ENCODE data around the gene GCSAM.

The GCSAM gene

DNA sequence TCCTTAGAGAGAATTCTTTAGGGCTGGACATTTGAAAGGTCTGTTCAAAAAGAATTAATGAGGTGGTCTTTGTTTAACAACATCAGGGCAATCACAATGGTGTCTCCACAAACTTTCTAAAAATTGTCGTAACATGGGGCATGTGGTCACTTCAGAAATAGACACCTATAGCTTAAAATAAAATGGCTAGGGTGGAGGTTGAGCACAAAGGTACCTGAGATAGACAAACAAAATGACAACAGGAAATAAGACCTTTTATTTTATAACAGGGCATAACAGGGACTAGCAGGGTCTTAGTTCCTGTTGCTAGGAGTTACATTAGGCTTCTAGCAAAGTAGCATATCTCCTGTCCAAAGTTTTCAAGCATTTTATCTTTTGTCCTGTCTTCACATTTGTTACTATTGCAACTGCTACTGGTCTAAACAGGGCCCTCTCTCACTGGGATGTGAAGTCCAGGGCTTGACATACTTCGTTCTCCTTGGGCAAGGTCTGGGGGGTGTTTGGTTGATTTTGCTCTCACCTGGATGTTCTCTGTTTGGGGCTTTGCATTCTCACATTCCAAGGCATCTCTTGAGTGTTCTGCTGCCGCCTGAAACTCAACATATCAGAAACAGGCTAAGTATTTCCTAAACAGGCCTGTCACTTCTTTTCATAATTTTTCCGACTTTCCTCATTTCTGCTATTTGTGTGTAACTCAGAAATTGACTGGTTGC, 3.0 kb downstream of the GCSAM start:
- DNase-seq (ENCODE audit: low spot score) = no peak

DNA sequence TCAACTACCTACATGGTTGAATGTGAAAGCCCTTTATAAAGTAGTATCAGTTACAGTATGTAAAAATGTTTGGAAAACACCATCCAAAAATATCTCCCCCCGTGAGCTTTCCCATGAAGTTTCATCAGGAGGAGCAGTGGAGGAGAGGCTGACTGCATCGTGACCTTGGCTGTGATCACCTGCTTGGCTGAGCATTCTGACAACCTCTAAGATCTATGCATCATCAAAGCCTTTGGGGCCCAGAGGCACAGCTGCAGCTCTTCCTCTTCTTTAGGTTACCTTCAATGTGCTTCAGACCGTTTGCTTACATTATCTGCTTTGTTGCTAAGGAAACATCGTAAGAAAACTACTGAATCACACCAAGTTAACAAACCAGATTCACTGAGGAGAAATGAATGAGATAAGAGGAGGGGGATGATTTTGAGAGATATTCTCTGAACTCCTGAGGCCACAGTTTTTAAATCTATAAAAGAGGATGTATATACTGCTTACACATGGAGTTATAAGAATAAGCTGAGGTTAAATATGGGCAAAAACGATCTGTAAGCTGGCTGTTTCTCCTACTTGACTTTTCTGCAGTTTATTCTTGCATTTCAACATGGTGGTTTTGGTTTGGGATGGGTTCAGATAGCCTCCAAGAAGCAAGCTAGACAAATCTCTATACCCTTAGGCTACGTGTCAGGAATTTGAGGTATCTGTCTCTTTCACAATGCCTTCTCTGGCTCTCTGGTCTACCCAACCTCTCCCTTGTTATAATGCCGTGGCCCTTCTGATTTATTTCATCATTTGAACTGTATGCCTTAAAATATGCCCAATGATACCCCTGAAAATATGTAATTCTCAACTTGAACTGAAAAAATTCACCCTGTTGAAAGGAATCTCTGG, 4.0 kb downstream of the GCSAM start:
- DNase-seq (ENCODE audit: low spot score) = no peak

DNA sequence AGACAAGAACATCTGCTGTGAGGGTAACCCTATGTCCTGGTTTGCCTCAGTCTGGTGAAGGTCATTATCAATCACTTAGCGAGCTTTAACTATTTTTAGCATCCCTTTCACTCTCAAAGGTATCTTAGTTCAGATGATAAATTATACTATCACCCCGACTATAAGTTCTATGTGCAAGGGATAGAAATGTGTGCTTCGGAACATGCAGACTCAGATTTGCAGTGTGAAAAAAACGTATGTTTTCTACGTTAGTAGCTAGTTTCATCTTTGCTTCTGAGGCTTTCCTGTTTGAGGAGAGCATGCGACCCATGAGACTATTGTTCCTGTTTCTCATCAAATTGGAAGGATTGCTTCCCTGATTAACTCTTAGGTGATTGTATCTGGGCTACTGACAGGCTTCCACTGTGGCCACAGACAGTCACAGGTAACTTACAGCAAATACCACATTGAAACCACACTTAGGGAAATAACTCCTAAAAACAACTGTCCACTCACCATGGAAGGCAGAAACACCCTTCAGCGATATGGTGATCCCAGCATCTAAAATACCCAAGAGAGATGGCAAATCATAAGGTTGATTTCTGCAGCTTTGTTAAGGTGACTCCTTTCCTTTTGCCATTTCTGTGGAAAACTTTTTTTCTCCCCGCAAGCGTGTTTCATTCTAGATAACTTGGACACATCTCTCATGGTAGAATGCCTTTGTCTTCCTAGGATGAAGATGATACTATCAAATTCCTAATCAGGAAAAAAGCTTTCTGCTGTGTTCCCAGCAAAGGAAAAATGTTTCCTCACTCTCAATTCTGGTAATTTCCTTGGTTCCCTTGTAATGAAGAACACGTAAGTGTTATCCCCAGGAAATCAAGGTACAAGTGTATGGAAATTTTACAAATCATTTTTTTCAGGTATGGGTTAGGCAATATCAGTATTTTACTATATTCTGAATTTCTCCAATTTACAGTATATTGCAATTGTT, 5.2 kb downstream of the GCSAM start:
- peak; percentile 56 for DNase-seq (ENCODE audit: low spot score)

DNA sequence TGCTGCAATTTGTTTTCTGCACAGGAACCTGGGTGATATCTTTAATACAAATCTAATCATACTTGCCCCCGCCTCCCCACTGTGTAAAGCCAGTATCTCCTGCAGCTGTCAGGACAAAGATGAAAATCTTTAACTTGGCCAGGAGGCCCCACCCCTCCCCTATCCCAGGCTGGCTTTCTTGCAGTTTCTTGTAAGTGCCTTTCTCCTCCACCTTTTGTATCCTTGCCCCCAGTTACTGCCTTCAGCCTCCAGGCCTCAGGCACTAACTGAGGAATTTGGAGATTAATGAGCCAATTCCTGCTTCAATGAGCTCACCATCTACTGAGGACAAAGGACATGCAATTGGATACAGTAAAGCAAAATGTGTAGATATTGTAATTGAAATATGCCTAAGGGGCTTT, 6.5 kb downstream of the GCSAM start:
- no peak for DNase-seq (ENCODE audit: low spot score)

DNA sequence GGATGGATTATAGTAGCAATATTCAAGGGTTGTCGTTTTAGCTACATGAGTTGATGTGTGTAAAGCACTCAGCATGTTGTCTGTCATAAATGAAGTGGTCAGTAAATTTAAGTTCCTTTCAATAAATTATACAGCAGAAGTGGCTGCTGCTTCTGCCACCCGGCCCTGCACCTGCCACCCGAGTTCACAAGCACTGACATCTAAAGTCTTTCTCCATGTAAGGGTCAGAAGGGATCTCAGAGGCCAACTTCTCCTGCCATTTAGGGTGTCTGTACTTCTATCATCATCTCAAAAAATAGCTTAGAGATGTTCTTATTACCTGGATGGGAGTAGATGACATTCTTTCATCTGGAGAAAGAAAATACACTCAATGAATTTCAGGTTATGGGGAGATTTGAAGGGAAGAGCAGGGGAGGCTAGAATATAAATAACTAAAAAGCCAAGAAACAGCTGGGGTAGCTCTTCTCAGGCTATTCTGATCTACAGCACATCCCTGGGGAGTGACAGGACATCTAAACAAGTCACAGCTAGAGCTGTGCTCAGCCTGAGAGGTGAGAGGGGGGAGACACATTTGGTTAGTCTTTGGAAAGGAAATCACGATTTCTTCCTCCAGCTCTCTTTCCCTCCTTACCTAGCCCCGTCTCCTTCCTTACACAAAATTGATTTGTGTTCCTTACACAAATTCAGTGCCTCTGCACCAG, 8.0 kb downstream of the GCSAM start:
- no peak for DNase-seq (ENCODE audit: low spot score)

DNA sequence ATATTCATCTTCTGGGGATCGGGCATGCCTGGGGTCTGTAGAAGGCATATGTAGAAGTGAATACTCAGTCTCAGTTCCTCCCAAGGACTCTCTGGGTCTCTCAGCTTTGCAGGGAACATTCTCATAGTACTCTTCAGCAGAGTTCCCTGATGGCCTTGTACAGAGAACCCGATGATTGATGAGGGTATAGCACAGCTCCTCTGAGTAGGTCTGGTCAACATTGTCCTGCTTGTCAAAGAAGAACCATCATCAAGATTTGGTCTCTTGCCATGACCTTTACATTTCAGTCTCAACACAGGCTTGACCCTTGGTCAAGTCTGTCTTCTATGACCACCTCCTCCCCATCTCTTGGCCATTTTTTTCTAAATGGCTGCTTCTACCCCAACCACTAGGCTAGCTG, 9.5 kb downstream of the GCSAM start:
- DNase-seq (ENCODE audit: low spot score) = no peak

DNA sequence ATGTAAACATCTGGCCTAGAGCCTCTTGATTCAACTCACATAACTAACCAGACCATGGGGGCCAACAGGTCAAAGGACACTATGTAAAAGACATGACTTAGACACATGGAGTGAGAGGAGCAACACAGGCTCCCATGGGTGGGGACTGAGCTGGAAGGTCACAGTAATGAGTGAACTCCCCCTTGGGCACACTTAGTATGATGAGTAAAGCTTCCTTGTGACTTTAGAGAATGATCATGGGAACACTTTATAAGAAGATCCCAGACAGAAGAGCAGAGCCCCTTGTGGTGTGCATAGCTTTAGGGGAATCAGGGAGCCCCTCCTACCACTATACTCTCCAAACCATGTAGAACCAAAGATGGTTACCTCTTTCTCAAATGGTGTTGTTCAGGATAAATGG, 10.2 kb downstream of the GCSAM start:
- no peak for DNase-seq (ENCODE audit: low spot score)

DNA sequence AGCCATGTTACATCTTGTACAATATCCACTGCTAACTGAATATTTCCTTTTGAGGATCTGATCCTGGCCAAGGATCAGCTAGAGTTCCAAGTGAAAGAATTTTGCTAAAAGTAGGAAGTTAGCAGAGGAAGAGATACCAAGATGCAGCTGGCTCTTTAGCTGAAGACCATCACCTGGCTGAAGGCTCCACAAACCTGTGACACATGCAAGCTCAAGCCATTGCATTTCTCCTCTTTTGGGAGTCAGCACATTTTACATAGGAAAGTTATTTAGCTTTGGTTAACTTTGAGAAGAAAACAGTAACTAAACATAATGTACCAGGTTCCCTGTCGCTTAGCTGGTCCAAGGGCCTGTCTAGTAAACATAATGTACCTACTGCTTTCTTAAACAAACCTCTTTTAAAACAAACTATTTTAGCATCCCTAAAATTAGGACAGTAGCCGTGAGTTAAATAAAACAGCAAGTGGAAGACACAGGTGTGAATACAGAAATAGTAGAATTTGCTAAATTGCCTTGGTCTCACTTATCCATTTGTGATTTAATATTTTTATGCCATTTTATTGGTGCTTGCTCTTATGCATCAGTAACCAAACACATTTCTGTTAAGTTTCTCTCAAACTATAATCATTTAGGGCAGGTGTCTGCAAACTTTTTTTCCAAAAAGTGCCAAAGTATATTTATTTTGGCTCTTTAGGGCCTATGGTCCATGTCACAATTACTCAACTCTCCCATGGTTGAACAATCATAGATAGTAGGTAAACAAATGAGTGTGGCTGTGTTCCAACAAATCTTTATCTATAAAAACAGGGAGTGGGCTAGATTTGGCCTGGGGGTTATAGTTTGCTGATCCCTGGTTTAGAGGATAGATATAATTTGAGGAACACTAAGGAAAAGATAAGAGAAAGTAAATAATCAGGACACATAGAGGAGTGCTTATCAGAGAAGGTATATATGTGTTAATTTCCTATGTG, 11.2 kb downstream of the GCSAM start:
- DNase-seq (ENCODE audit: low spot score) = no peak

DNA sequence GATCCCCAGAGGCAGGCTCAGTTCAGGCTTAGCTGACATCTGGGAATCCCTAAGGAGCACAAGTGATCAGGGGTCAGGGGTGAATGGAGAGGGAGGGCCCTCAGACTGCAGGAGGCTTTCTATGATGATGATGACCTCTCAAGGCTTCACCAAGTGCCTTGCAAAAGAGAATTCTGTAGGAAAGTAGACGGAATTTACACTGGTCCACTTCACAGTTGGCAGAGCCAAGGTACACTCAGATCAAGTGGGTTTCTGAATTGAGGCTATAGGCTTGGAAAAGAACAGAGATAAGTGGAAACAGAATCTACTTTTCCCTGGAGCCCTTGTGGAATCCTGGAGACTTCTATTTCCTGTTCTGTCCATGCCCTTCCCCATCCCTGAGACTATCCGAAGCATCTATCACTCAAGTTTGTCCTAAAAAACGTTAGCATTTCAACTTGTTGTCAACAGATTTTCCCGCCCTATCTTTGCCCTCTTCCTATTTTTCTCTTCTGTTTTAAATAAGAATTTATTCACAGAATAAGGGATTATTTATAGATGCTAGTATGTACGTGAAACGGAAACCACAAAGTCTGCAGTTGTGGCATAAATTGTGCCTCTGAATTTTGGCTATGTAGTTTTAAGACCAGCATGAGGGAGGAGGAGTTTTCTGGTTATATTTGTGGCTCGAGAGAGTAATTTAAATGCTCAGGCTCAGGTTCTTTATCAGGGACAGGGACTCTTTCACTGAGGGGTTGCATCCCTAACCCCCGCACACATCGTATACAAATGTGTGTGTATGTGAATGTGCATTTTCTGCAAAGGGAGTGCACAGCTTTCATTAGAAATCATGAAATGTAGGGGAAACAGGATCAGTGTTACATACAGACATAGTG, 12.8 kb downstream of the GCSAM start:
- DNase-seq (ENCODE audit: low spot score) = no peak

DNA sequence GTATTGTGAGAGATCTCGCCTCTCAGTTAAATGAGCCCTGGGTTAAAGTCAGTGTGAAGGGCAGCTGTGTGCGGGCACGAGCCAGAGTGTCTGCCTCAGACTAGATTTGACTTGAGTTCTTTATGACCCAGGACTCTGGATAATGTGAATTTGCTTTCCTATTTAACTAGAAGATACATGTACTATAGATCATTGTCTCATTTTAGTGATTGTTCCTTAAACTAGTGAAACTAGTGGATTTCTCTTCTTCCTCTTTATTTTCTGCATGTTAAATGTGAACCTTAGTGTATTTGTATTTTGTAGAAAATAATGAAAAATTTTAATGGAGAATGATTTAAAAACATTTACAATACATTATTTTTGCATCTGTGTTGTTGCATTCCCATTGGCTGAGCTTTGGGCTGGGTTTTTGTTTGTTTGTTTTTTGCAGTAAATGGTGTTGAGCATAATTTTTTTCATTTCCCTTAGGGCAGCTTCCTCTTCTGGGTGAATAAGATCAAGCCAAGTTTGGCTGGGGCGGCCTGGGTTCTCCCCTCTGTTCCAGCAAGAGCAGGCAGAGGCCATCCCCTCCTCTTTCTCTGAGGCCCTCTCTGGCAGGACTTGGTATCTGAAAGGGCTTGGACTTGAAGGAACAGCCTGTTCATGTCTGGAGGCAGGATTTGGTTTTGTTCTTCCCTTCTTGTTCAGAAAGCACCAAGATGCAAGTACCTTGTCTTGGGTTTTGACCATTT, 15.0 kb downstream of the GCSAM start:
- peak; percentile 67 for DNase-seq (ENCODE audit: low spot score)

DNA sequence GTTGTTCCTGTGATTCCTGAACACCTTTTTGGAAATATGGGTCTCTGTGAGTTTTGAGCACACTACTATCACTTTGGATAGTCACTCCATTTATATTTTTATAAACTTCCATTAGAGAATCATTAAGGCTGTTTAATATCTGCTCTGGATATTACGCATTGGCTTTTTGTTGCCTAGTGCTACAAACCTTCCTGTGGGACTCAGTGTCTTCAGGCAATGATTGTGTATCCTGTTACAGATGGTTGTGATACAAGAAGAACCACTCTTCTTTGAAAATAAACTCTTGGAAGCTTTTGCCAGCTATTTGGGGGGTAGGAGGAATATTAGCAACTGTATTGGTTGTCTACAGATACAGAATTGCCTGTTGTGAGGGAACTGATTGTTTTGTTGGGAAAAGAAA, 15.6 kb downstream of the GCSAM start:
- no peak for DNase-seq (ENCODE audit: low spot score)

DNA sequence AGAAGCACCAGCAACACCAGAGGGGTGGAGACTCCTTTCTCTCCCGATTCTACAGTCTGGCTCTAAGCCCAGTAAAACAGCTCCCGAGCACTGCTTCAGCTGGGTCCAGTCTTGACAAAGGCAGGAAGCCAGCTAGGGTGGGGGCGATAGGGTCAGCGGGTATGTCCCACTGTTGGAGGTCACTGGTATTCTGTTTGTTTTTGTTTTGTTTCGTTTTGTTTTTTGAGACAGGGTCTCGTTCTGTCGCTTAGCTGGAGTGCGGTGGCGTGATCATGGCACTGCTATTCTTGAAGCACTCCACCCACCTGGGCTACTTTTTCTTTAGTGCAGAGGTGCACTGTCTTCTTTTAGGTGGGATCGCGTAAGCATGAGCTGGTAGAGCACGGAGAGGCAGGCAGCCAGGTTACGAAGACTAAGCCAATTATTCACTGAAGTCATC, 16.3 kb downstream of the GCSAM start:
- no peak for DNase-seq (ENCODE audit: low spot score)

DNA sequence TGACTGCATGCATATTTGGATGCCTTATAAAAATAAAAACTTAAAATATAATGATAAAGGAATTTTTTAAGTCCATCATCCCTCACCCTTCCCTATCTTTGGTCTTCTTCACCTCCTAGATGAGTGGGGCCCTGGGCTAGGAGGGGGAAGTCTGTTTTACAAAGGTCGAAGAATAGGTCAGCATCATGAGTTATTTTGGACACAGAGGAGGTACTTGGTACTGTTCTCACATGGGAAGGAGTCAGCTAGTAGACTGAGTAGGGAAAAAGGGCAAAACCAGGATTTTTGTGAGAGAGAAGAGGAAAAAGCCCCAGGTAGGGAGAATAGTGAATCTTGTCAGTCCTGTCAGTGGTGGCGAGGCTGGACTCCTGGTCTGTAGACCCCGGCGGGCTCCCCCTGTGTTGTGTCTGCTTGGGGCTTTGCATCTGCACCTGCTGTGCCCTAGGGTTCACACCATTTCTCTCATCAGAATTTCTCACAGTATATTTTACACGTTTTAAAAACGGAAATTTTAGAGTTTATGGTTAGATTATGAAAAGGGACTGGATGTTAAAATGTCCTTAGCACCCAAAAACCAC, 17.2 kb downstream of the GCSAM start:
- DNase-seq (ENCODE audit: low spot score) = no peak

DNA sequence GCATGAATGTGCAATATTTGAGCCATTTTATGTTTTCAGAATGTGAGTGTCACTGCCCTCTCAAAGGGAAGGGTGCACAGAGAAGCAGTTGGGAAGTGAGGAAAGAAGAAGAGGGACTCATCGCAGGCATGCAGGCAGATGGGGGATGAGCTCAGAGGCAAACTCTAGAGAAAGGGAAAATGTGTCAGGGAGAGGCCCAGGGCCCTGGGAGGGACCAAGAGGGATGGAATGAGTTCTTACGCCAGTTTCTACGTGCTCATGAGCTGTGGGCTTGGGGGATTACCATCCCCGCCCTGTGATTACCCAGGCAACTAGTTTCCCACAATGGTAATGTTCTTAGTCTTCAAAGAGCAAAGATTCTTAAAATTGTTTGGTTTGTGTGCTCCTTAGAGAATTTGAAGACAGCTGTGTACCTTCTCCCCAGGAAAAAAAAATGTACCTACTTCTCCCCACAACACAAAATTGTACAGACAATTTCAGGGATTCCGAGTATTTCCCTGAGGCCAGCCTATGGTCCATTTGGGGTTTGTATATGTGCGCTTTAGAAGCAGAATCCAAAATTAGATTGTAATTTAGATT, 17.8 kb downstream of the GCSAM start:
- DNase-seq (ENCODE audit: low spot score) = no peak

DNA sequence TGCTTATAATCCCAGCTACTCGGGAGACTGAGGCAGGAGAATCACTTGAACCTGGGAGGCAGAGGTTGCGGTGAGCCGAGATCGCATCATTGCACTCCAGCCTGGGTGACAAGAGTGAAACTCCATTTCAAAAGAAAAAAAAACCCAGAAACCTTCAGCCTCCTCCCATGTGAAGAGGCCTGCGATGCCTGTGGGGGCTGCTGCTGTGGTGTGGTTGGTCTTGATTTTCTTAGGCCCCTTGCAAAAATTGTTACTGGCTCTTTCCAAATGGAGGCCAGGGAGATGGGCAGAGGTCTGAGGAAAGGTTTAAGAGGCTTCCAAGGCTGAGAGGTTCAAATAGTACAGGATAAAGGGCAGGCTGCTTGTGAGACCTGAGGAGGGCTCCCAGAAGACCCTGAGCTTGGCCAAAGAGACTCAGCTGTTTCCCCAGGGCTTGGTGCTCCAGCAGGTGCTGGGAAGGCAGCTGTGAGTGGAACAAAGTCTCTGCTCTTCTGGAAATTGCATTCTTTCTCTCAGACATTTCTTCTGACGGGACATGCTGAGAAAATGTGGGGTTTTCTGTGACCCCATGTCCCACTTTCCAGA, 18.4 kb downstream of the GCSAM start:
- DNase-seq (ENCODE audit: low spot score) = no peak

DNA sequence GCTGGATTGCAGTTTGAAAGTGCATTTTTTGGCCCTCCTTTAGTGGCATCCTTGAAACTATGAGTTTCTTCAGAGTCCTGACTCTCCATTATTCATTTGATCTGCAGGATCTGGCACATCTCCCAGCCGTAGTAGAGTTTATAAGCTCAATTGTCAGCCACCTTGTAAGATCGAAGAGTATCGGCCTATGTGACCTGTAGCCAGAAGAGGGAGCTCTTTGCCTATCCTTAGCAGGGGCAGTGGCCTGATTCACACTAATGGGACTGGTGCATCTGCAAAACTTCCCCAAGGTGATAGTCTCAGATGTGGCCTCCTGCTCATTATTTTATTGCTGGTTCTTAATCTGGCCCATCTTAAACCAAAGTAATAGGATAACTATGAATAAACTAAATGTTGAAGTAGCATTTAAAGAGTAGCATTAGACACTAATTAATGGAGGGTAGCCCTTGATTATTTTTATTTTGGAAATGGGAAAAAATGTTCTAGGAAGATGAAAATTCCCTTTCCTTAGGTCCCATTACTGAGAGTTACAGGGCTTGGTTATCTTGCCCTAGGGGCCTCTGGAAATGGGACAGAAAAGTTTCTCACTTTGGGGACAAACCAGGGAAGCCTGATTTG, 21.2 kb downstream of the GCSAM start:
- DNase-seq (ENCODE audit: low spot score) = peak; percentile 79

DNA sequence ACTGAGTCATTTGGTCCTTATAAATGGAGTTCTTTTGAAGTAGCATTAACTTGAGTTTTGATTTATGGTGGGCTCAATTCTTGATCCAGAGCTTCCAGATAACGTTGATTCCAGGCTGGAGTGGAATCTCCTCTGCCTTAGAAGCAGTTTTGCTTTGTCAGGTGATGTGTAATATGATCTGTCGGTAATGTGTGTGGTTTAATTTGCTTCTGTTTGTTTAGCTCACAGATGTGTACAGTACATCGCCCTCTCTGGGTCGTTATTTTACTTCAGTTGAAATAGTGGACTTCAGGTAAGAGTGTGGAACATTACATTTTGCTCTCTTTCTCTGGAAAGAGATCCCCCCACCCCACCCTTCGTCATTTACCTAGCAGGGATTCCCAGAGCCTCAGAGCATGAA, 23.7 kb downstream of the GCSAM start:
- DNase-seq (ENCODE audit: low spot score) = no peak

Measured in pons (tissue), 1 donor.